HepG2 (cell line): ENCODE data around the gene TRAF4. TPM values are rescaled to one million over a fixed set of nuclear protein-coding genes. Genes with fewer than 3 reads are reported as not detected.
A peak's percentile ranks its signal among the peaks of the same experiment; 100 is the strongest.

ENCODE experiments used
- ATAC-seq: fragments of 200-7000 bp; cut with Tn5 transposase; 3 replicates; pipeline ENCODE4 v1.9.1; 2020; ENCODE audit warnings: mild to moderate bottlenecking, moderate library complexity
- BruUV-seq: library from RNA; stranded (reverse); fragments of 400-500 nt; replicated peaks from 2 replicates; lab custom pipeline; 2021; lab: Mats Ljungman, UMichigan
- CTCF ChIA-PET: fragments of 300-600 bp; formaldehyde crosslinking; extraction: SDS; loops from one replicate; lab custom pipeline; 2021; ENCODE audit warnings: low total read pairs, inconsistent platforms, low intra/inter-chr PET ratio; lab: Yijun Ruan, JAX
- POLR2A ChIA-PET: fragments of 350-600 bp; sonication (Branson Sonifier 250); formaldehyde crosslinking; loops from one replicate; lab custom pipeline; 2020; ENCODE audit warnings: antibody characterized with exemption, inconsistent platforms; lab: Yijun Ruan, JAX
- DNase-seq: peaks from one replicate; pipeline ENCODE4 v3.0.0-alpha.2; 2015; ENCODE audit warnings: low spot score
- FAIRE-seq: peaks from 3 replicates; lab custom pipeline; 2011; peaks lifted over from hg19 to GRCh38; lab: Jason Lieb, UNC
- H2AFZ ChIP-seq: one replicate; pipeline ENCODE4 v1.6.1; 2011; ENCODE audit warnings: low read length, inconsistent platforms
- H3K27ac ChIP-seq: fragments of 300-600 bp; 3 replicates; pipeline ENCODE4 v1.8.0; 2011; ENCODE audit warnings: mixed run types, mild to moderate bottlenecking, mixed read lengths, low read length, inconsistent platforms; ENCODE audit not compliant: insufficient read depth; ENCODE audit errors: extremely low read length
- H3K27me3 ChIP-seq, 2 experiments: fragments of 200-600 bp in 1 of 2; 2 replicates in 1 of 2; 3 replicates in 1 of 2; pipeline versions ENCODE4 v1.6.0 to v1.8.0; 2011; ENCODE audit warnings: low read length in 2 of 2, mild to moderate bottlenecking in 2 of 2, moderate library complexity in 2 of 2, inconsistent platforms in 1 of 2; ENCODE audit not compliant: insufficient read depth in 2 of 2, control insufficient read depth in 1 of 2
- H3K36me3 ChIP-seq, 2 experiments: fragments of 200-600 bp in 1 of 2; replicated peaks in 1 of 2; 2 replicates in 1 of 2; 3 replicates in 1 of 2; pipeline versions ENCODE4 v1.5.1 to v1.8.0; 2011; ENCODE audit warnings: low read length in 2 of 2, inconsistent platforms in 1 of 2; ENCODE audit not compliant: insufficient read depth in 2 of 2, control insufficient read depth in 1 of 2
- H3K4me1 ChIP-seq: 2 replicates; pipeline ENCODE4 v1.5.1; 2012; ENCODE audit warnings: low read length, inconsistent platforms; ENCODE audit not compliant: insufficient read depth
- H3K4me2 ChIP-seq: 2 replicates; pipeline ENCODE4 v1.6.0; 2011; ENCODE audit warnings: low read depth, low read length, inconsistent platforms
- H3K4me3 ChIP-seq, 3 experiments: fragments of 200-600 bp in 1 of 3; sonication (generic), shearing (Covaris generic) in 1 of 3; replicated peaks in 1 of 3; 2 replicates each; pipeline ENCODE4 v1.5.1; 2011 to 2016; ENCODE audit warnings: low read length in 3 of 3, inconsistent platforms in 2 of 3, low read depth in 2 of 3, mild to moderate bottlenecking in 2 of 3, control low read depth in 1 of 3, mixed read lengths in 1 of 3; ENCODE audit not compliant: insufficient read depth in 1 of 3
- H3K79me2 ChIP-seq: one replicate; pipeline ENCODE4 v1.6.1; 2011; ENCODE audit warnings: low read length, inconsistent platforms; ENCODE audit not compliant: insufficient read depth
- H3K9ac ChIP-seq: 2 replicates; pipeline ENCODE4 v1.6.0; 2011; ENCODE audit warnings: mild to moderate bottlenecking, low read depth, low read length, inconsistent platforms; ENCODE audit not compliant: insufficient read depth
- H3K9me3 ChIP-seq: 2 replicates; pipeline ENCODE4 v1.5.1; 2012; ENCODE audit warnings: mild to moderate bottlenecking, low read length
- H4K20me1 ChIP-seq: 2 replicates; pipeline ENCODE4 v1.6.0; 2011; ENCODE audit warnings: inconsistent platforms, mild to moderate bottlenecking, low read length, moderate library complexity; ENCODE audit not compliant: insufficient read depth
- AGO2 ChIP-seq: fragments of 200-400 bp; formaldehyde crosslinking; optimal IDR thresholded peaks from 2 replicates; pipeline ENCODE3; 2017; ENCODE audit warnings: mild to moderate bottlenecking, low read depth, low read length, moderate library complexity
- FOSL1 ChIP-seq: sonication (generic); formaldehyde crosslinking; IDR thresholded peaks from 2 replicates; pipeline ENCODE4 v1.9.0; 2021; ENCODE audit warnings: missing genetic modification reagents, borderline replicate concordance
- MYNN ChIP-seq: sonication (generic); formaldehyde crosslinking; IDR thresholded peaks from 2 replicates; pipeline ENCODE4 v1.4.0; 2020; ENCODE audit warnings: mild to moderate bottlenecking, low read depth, missing genetic modification reagents
- NCOA1 ChIP-seq: sonication (generic); formaldehyde crosslinking; IDR thresholded peaks from 2 replicates; pipeline ENCODE4 v1.9.0; 2021; ENCODE audit warnings: missing genetic modification reagents
- PCBP2 ChIP-seq: fragments of 200-400 bp; formaldehyde crosslinking; optimal IDR thresholded peaks from 2 replicates; pipeline ENCODE3; 2018; ENCODE audit warnings: low read length, low read depth; ENCODE audit not compliant: poor library complexity, severe bottlenecking
- POLR2A ChIP-seq, 2 experiments: IDR thresholded peaks; 2 replicates each; pipeline ENCODE4 v1.6.1; 2011; ENCODE audit warnings: low read depth in 2 of 2, low read length in 2 of 2, mild to moderate bottlenecking in 1 of 2, moderate library complexity in 1 of 2; ENCODE audit not compliant: insufficient read depth in 1 of 2
- RXRB ChIP-seq: IDR thresholded peaks from 2 replicates; pipeline ENCODE4 v1.6.1; 2016; ENCODE audit warnings: borderline replicate concordance, missing genetic modification reagents, missing compliant biosample characterization
- ZNF235 ChIP-seq: sonication (generic); formaldehyde crosslinking; IDR thresholded peaks from 2 replicates; pipeline ENCODE4 v1.8.1; 2023; ENCODE audit warnings: mild to moderate bottlenecking, missing genetic modification reagents, borderline replicate concordance
- ZNF431 ChIP-seq: sonication (generic); formaldehyde crosslinking; IDR thresholded peaks from 2 replicates; pipeline ENCODE4 v1.9.0; 2022; ENCODE audit warnings: missing genetic modification reagents, low read depth, mild to moderate bottlenecking, borderline replicate concordance
- ZNF484 ChIP-seq: sonication (generic); formaldehyde crosslinking; IDR thresholded peaks from 2 replicates; pipeline ENCODE4 v1.5.1; 2020; ENCODE audit warnings: mild to moderate bottlenecking, low read depth, missing genetic modification reagents, borderline replicate concordance
- WGBS: methylation state at CpG from one replicate; pipeline ENCODE4 v1.1.6; 2017; ENCODE audit warnings: low lambda C conversion rate; 5-methylcytosine and 5-hydroxymethylcytosine counted together
- in situ Hi-C: cut with HindIII; loops from 2 replicates; pipeline ENCODE4 v1.10.0; 2017; ENCODE audit warnings: low pct_unique_long_range_greater_than_20kb; ENCODE audit not compliant: extremely low pct_ligation_motif_present
- intact Hi-C: fragments of 100-400 bp; cut with micrococcal nuclease; formaldehyde crosslinking; loops from one replicate; pipeline ENCODE4 v1.10.0; 2022; ENCODE audit not compliant: unreplicated experiment
- polyA plus RNA-seq, 8 experiments: library from polyadenylated mRNA; depleted of rRNA in 3 of 8; stranded (reverse) in 7 of 8; unstranded in 1 of 8; fragments of >200 nt; fragmentation: Illumina TruSeq in 4 of 8; extraction: Trizol in 4 of 8; gene quantifications; 2 replicates each; pipeline versions ENCODE4 v1.2.1 to v1.2.3, GENCODE V29; 2011 to 2016; ENCODE audit warnings: low read depth in 4 of 8, missing spikeins in 1 of 8, mixed read lengths in 1 of 8; ENCODE audit not compliant: insufficient read depth in 1 of 8
- total RNA-seq, 5 experiments: library from RNA; depleted of rRNA; stranded (reverse); fragments of >200 nt; fragmentation: Illumina TruSeq; extraction: Trizol; gene quantifications; 2 replicates each; pipeline ENCODE4 v1.2.3, GENCODE V29; 2016; ENCODE audit warnings: low read depth in 1 of 5

The TRAF4 gene
- total and polyA plus RNA-seq, 2 of the 13 experiments (the other 11 are each of a cell fraction or from before 2014, with no cell fraction given) = 86.0 to 89.9 TPM

GRCh38 chr17:28704219-28704858, 39.5 kb upstream of the TRAF4 start:
- TF ChIP-seq ZNF431 (CRISPR knock-in tag) = no peak
- peak; percentile 70 for TF ChIP-seq AGO2
- 0 out of 4 replicates have a peak, but pooled peaks of 1 of the 2 experiments have one; percentile 7 for TF ChIP-seq POLR2A (IDR thresholded peaks at IDR 0.05; ENCODE audit: insufficient read depth in 1 of 2, low read depth in 2 of 2, low read length in 2 of 2)
- POLR2A ChIA-PET = interaction anchor here (1.5 to 10.8 kb wide), 2 partner anchors 17 to 23 kb away, joined by 3 to 220 read pairs; partner anchors contain the start of gene RPL23A
- H3K4me2 ChIP-seq = no peak overlapping the region
- H3K4me1 ChIP-seq = peaks cover 55% of the 10 kb centered on the region
- H3K9ac ChIP-seq = no peak overlapping the region
- no TSS peak for BruUV-seq
- no peak for ATAC-seq
- intact Hi-C loops = no loop called here
- 100% methylated on average over 10 of the region's 14 CpGs for WGBS
- H3K27me3 ChIP-seq = no peaks in the 10 kb centered on the region
- in situ Hi-C loops = no loop called here
- no peaks in the 10 kb centered on the region for H3K9me3 ChIP-seq
- H3K36me3 ChIP-seq = peaks cover 23 to 36% of the 10 kb centered on the region in 2 experiments
- H3K79me2 ChIP-seq = no peaks in the 10 kb centered on the region
- no peak overlapping the region for H3K27ac ChIP-seq
- CTCF ChIA-PET = no interaction called here
- no peak for DNase-seq
- H4K20me1 ChIP-seq = no peaks in the 10 kb centered on the region
- H2AFZ ChIP-seq = no peak overlapping the region
- FAIRE-seq = no peak
- no peak overlapping the region for H3K4me3 ChIP-seq

DNA sequence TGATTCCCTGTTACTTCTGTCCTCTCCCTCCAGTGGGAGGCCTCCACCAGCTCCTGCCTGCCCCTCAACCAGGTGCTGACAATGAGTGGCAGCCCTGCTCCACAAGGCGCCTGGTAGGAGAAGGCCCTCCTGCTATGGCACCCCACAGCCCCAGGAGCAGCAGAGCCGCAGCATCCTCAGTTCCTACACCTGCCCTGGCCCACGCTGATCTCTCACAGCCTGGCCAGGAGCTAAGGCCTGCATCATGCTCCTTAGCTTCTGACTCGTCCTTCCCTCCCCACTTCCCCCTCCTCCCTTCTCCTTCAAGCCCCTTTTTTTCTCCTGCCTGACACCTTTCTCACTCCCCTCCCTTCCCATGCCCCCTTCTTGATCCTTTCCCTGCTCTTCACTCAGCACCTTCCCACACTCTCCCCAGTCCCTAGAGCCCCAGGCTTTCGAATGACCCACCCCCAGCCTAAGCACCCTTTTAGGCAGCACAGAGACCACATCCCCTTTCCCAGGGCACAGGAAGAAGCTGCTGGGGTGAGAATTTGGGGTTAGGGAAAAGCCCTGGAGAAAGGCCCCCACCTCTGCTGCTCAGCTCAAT, 38.6 kb upstream of the TRAF4 start:
- H3K36me3 ChIP-seq = peaks cover 18 to 28% of the 10 kb centered on the region in 2 experiments
- H3K27me3 ChIP-seq = no peaks in the 10 kb centered on the region
- H3K9ac ChIP-seq = no peak overlapping the region
- no peak overlapping the region for H2AFZ ChIP-seq
- DNase-seq = no peak
- H3K9me3 ChIP-seq = no peaks in the 10 kb centered on the region
- no peak for TF ChIP-seq NCOA1 (CRISPR knock-in tag)
- TF ChIP-seq PCBP2 = peak; percentile 35
- no peak for TF ChIP-seq MYNN (CRISPR knock-in tag)
- no peak for TF ChIP-seq FOSL1 (CRISPR knock-in tag)
- TF ChIP-seq ZNF235 (CRISPR knock-in tag) = no peak
- TF ChIP-seq RXRB = no peak
- TF ChIP-seq ZNF484 (CRISPR knock-in tag) = no peak
- H3K79me2 ChIP-seq = no peaks in the 10 kb centered on the region
- CTCF ChIA-PET = no interaction called here
- H3K4me1 ChIP-seq = peaks cover 55% of the 10 kb centered on the region
- in situ Hi-C loops = no loop called here
- no peak overlapping the region for H3K27ac ChIP-seq
- ATAC-seq = no peak
- FAIRE-seq = no peak
- H3K4me3 ChIP-seq = no peak overlapping the region
- POLR2A ChIA-PET = interaction anchor here (1.5 to 10.8 kb wide), 2 partner anchors 16 to 23 kb away, joined by 3 to 220 read pairs; partner anchors contain the start of gene RPL23A
- H3K4me2 ChIP-seq = no peak overlapping the region
- intact Hi-C loops = no loop called here
- no peaks in the 10 kb centered on the region for H4K20me1 ChIP-seq
- BruUV-seq = no TSS peak
- 97% methylated on average over 3 of the region's 5 CpGs for WGBS
